HAP-1 (cell line): ENCODE results near the gene DOCK4.

Experiments
- DNase-seq, 2 experiments: peaks; one replicate each; pipeline ENCODE4 v3.0.0-alpha.2; 2016 to 2020; ENCODE audit warnings: low spot score in 2 of 2
- H3K27me3 ChIP-seq: fragments of 250-450 bp; sonication (Bioruptor Pico); 2 replicates; pipeline ENCODE4 v1.5.1; 2020; ENCODE audit warnings: low read depth, mild to moderate bottlenecking, moderate library complexity
- H3K36me3 ChIP-seq: fragments of 250-450 bp; sonication (Bioruptor Pico); replicated peaks from 2 replicates; pipeline ENCODE4 v1.5.1; 2020; ENCODE audit warnings: mild to moderate bottlenecking
- H3K4me1 ChIP-seq: fragments of 250-450 bp; sonication (Bioruptor Pico); 2 replicates; pipeline ENCODE4 v1.5.1; 2020; ENCODE audit warnings: mild to moderate bottlenecking
- H3K4me3 ChIP-seq: fragments of 250-450 bp; sonication (Bioruptor Pico); 2 replicates; pipeline ENCODE4 v1.5.1; 2020; ENCODE audit warnings: mild to moderate bottlenecking, moderate library complexity
- H3K9me3 ChIP-seq: fragments of 250-450 bp; sonication (Bioruptor Pico); 2 replicates; pipeline ENCODE4 v1.5.1; 2020; ENCODE audit warnings: mild to moderate bottlenecking, moderate library complexity
- in situ Hi-C: fragments of 300-500 bp; cut with MboI; formaldehyde crosslinking; loops from 3 replicates; pipeline ENCODE4 v1.14.3; 2020; ENCODE audit warnings: low sequenced_read_pairs, inconsistent platforms, mixed read lengths

DOCK4 gene

GRCh38 chr7:112050250-112050881 is 155.8 kb downstream of the DOCK4 start:
- no peak for DNase-seq
- H3K4me1 ChIP-seq = peaks cover 4% of the 10 kb centered on the region; the same call in 1 of the 2 replicates

DNA sequence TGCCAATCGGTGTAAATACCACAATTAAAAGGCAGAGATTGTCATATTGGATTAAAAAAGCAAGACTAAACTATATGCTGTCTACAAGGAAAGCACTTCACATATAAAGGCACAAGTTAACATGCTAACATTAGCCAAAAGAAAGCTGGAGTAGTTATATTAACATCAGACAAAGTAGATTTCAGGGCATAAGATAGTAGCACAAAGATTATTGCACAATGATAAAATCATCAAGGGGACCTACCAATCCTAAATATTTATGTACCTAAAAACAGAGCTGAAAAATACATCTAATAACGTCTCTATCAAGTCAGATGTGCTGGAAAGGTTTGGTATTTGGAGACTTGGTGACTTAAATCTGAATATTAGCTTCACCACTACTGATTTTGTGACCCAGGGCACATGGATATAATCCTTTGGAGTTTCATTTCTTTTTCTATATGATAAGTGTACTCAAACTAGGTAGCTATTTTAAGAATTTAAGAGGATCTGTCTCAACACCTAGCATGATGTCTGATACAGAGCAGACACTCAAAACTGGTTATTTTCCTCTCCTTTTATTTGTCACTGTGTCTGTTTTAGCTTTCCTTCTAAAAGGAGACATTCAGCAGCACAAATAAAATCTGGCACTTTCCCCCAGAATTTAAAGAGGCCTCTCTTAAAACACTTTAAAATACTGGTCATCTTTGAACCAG is 156.5 kb downstream of the DOCK4 start:
- Histone ChIP-seq H3K36me3 (no peaks in the 10 kb centered on the region), H3K27me3 (no peaks in the 10 kb centered on the region), H3K4me1 (peaks cover 2% of the 10 kb centered on the region; the same call in 1 of the 2 replicates), H3K9me3 (no peaks in the 10 kb centered on the region), H3K4me3 (no peak overlapping the region)
- DNase-seq = no peak
- in situ Hi-C loops = no loop called here

More at GRCh38 chr7:112050250-112050881, 155.8 kb downstream of the DOCK4 start:
- Histone ChIP-seq H3K4me3 (no peak overlapping the region), H3K36me3 (no peaks in the 10 kb centered on the region), H3K27me3 (no peaks in the 10 kb centered on the region), H3K9me3 (no peaks in the 10 kb centered on the region)
- in situ Hi-C loops = no loop called here

GRCh38 chr7:112047421-112047820 is 158.8 kb downstream of the DOCK4 start:
- Histone ChIP-seq H3K27me3 (no peaks in the 10 kb centered on the region), H3K4me3 (no peak overlapping the region), H3K36me3 (no peaks in the 10 kb centered on the region), H3K9me3 (no peaks in the 10 kb centered on the region), H3K4me1 (no peaks in the 10 kb centered on the region)
- in situ Hi-C loops = no loop called here
- DNase-seq = no peak

- Histone ChIP-seq H3K4me3 (no peak overlapping the region), H3K27me3 (no peaks in the 10 kb centered on the region), H3K9me3 (no peaks in the 10 kb centered on the region), H3K4me1 (no peaks in the 10 kb centered on the region), H3K36me3 (no peaks in the 10 kb centered on the region)
- no peak for DNase-seq
- in situ Hi-C loops = no loop called here
Measured at GRCh38 chr7:112045222-112045621, 161.0 kb downstream of the DOCK4 start.

GRCh38 chr7:112042631-112043030 is 163.6 kb downstream of the DOCK4 start:
- Histone ChIP-seq H3K27me3 (no peaks in the 10 kb centered on the region), H3K4me3 (no peak overlapping the region), H3K4me1 (no peaks in the 10 kb centered on the region), H3K9me3 (no peaks in the 10 kb centered on the region), H3K36me3 (no peaks in the 10 kb centered on the region)
- no peak for DNase-seq
- in situ Hi-C loops = no loop called here

DNA sequence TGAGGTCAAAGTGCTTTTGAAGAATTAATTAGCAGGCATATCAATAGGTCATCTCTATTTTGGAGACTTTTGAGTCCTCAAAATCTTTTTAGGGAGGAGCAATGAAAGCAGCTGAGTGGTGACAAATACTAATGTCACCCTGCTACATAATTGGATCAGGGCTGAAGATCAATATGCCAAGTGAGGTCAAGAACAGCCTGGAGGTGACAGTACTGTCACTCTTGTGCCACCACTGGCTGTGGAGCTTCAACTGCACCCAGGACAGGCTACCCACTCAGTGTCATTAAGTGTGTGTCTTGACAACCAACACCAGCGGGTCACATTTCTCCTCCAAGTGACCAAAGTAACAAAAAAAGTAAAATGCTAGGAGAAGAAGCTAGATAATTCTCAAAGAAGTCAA is 167.8 kb downstream of the DOCK4 start:
- no peak for DNase-seq
- Histone ChIP-seq H3K27me3 (no peaks in the 10 kb centered on the region), H3K4me1 (no peaks in the 10 kb centered on the region), H3K36me3 (no peaks in the 10 kb centered on the region), H3K9me3 (no peaks in the 10 kb centered on the region), H3K4me3 (no peak overlapping the region)
- in situ Hi-C loops = no loop called here

- H3K27me3 ChIP-seq = no peaks in the 10 kb centered on the region
- no peak for DNase-seq
- no peaks in the 10 kb centered on the region for H3K9me3 ChIP-seq
- H3K36me3 ChIP-seq = no peaks in the 10 kb centered on the region
- in situ Hi-C loops = no loop called here
- no peaks in the 10 kb centered on the region for H3K4me1 ChIP-seq
- H3K4me3 ChIP-seq = no peak overlapping the region
Measured at GRCh38 chr7:112036071-112036470, 170.1 kb downstream of the DOCK4 start.

DNA sequence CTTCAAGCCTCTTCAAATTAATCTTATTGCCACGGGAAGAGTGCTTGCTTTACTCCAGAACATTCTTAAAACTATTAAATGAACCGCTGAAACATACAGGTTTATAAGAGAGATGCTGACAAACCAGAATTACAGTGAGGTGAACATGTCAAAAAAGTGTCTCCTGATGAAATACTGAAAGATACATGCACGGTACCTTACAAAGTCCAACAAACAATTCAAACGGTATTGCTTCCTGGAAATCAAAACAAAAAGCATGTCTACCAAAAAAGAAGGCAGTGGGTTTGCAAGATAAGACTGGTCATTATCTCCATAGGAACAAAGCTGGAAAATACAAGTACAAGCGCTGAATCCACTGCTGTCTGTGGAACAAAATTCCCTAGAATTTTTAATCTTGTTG is 174.5 kb downstream of the DOCK4 start:
- no peak for DNase-seq
- Histone ChIP-seq H3K36me3 (no peaks in the 10 kb centered on the region), H3K4me3 (no peak overlapping the region), H3K4me1 (no peaks in the 10 kb centered on the region), H3K9me3 (no peaks in the 10 kb centered on the region), H3K27me3 (no peaks in the 10 kb centered on the region)
- in situ Hi-C loops = no loop called here

GRCh38 chr7:112025556-112025955 is 180.6 kb downstream of the DOCK4 start:
- DNase-seq = no peak
- Histone ChIP-seq H3K36me3 (no peaks in the 10 kb centered on the region), H3K27me3 (no peaks in the 10 kb centered on the region), H3K4me1 (no peaks in the 10 kb centered on the region), H3K9me3 (no peaks in the 10 kb centered on the region), H3K4me3 (no peak overlapping the region)
- in situ Hi-C loops = no loop called here

DNA sequence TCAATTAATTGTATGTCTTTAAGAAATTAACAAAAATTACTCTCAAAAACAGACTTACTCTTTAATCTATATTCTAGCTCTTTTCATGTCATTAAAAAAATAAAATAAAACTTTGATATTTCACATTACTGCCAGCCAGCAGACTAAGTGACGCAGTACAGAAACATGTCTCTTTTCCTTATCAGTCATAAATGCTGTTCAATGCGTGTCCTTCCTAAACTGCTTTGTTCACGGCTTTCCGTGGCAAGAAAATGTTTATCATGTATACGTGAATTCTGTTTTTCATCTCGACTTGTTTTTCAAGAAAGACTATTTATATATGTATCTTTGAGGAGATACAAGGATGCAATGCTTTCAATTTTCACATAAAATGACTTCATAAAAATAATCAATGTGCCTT is 182.4 kb downstream of the DOCK4 start:
- Histone ChIP-seq H3K9me3 (no peaks in the 10 kb centered on the region), H3K4me3 (no peak overlapping the region), H3K4me1 (no peaks in the 10 kb centered on the region), H3K36me3 (no peaks in the 10 kb centered on the region), H3K27me3 (no peaks in the 10 kb centered on the region)
- no peak for DNase-seq
- in situ Hi-C loops = no loop called here

GRCh38 chr7:112023282-112023681 is 182.9 kb downstream of the DOCK4 start:
- Histone ChIP-seq H3K9me3 (no peaks in the 10 kb centered on the region), H3K4me1 (no peaks in the 10 kb centered on the region), H3K4me3 (no peak overlapping the region), H3K36me3 (no peaks in the 10 kb centered on the region), H3K27me3 (no peaks in the 10 kb centered on the region)
- in situ Hi-C loops = no loop called here
- no peak for DNase-seq

DNA sequence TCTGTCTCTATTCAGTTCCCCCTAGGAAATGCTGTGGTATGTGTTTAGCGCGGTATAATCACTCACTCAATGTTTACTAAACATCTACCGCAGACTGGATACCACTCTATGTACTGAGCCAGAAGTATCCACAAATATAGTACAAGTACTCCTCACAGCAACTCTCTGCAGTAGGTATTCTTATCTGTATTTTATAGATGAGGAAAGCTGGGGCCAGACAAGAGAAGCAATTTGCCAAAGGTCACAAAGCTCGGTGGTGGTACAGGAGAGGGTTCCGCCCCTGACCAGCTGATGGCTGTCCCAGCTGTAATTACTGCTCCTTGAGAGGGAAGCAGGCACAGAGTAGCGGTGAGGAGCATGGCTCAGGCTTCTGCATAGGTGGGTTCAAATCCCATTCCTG is 184.1 kb downstream of the DOCK4 start:
- no peaks in the 10 kb centered on the region for H3K27me3 ChIP-seq
- no peaks in the 10 kb centered on the region for H3K4me1 ChIP-seq
- H3K4me3 ChIP-seq = no peak overlapping the region
- H3K36me3 ChIP-seq = no peaks in the 10 kb centered on the region
- DNase-seq = no peak
- in situ Hi-C loops = no loop called here
- no peaks in the 10 kb centered on the region for H3K9me3 ChIP-seq

GRCh38 chr7:112021379-112022044 is 184.7 kb downstream of the DOCK4 start:
- no peaks in the 10 kb centered on the region for H3K4me1 ChIP-seq
- DNase-seq = no peak
- no peaks in the 10 kb centered on the region for H3K36me3 ChIP-seq
- no peak overlapping the region for H3K4me3 ChIP-seq
- H3K27me3 ChIP-seq = no peaks in the 10 kb centered on the region
- no peaks in the 10 kb centered on the region for H3K9me3 ChIP-seq
- in situ Hi-C loops = no loop called here

- Histone ChIP-seq H3K4me3 (no peak overlapping the region), H3K27me3 (no peaks in the 10 kb centered on the region), H3K36me3 (no peaks in the 10 kb centered on the region), H3K4me1 (no peaks in the 10 kb centered on the region), H3K9me3 (no peaks in the 10 kb centered on the region)
- in situ Hi-C loops = no loop called here
- DNase-seq = no peak
Measured at GRCh38 chr7:112020800-112021199, 185.4 kb downstream of the DOCK4 start.
